Gastrocnemius medialis (tissue), 4 donors: Measurements from ENCODE around the gene SLC7A4.

Experiments used
- CTCF ChIP-seq, 5 experiments: fragments of 450-650 bp in 3 of 5; fragments of 200-600 bp in 2 of 5; sonication (generic) in 2 of 5; IDR thresholded peaks in 4 of 5; conservative IDR thresholded peaks in 1 of 5; 1 replicate in 4 of 5; 2 replicates in 1 of 5; pipeline ENCODE4 v1.5.1; 2016 to 2019; ENCODE audit warnings: antibody characterized with exemption in 5 of 5, mild to moderate bottlenecking in 3 of 5, moderate library complexity in 3 of 5
- POLR2A ChIP-seq, 2 donors: fragments of 450-650 bp; IDR thresholded peaks; one replicate each; pipeline ENCODE4 v1.6.1; 2017; ENCODE audit warnings: antibody characterized with exemption in 2 of 2, mild to moderate bottlenecking in 2 of 2, moderate library complexity in 2 of 2

DNA sequence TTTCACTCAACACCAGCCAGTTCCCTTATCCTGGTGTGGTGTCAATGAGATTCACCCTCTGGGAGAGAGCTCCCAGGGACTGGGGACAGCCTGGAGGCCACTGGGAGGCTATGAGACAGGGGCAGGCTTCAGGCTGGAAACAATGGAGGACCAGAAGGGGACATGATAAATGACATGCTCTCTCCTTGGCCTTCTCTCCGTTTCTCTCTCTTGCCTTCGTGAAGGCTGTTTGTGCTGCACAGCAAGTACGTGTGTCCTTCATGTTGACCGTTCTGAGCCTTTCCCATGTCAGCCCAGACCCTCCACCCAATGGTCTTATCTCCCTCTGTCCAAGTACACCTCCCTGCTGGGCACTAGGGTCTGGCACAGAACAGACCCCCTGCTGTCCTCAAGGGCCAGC lies 51.8 kb downstream of the SLC7A4 start:
- TF ChIP-seq POLR2A (IDR thresholded peaks at IDR 0.05) (no peak), CTCF (IDR thresholded peaks at IDR 0.05 in 4 of 5, conservative IDR thresholded peaks at IDR 0.05 in 1 of 5) (no peak)
